Activated CD4-positive, CD25-positive, alpha-beta regulatory T cell treated with anti-CD3 and anti-CD28 coated beads, Interleukin-2, amount 50 U/mL, for 24 hours (primary cell): ENCODE data around the gene UTF1.

Source experiments
- ATAC-seq, 2 donors: fragments of 150-1000 bp; cut with Tn5 transposase; one replicate each; pipeline ENCODE4 v1.10.0; 2021; ENCODE audit warnings: mild to moderate bottlenecking in 1 of 2, moderate library complexity in 1 of 2

UTF1 gene, protein sequence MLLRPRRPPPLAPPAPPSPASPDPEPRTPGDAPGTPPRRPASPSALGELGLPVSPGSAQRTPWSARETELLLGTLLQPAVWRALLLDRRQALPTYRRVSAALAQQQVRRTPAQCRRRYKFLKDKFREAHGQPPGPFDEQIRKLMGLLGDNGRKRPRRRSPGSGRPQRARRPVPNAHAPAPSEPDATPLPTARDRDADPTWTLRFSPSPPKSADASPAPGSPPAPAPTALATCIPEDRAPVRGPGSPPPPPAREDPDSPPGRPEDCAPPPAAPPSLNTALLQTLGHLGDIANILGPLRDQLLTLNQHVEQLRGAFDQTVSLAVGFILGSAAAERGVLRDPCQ

DNA sequence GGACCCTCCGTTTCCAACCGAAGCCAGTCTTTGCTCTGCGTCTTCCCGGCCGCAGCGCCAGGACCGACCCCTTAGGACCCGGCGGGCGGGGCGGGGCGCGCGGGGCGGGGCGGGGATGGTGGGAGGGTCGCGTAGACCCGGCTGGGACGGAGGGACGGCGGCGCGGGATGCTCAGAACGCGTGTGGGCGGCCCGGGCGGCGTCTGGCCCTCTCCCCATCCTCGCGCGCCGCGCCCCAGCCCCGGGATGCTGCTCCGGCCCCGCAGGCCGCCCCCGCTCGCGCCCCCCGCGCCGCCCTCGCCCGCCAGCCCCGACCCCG, at the start of gene UTF1:
Gene UTF1 (plus strand): TSS at position 174 of the 318 bp plus-strand sequence. CDS start 72 bp downstream, at position 246.
- no peak for ATAC-seq

DNA sequence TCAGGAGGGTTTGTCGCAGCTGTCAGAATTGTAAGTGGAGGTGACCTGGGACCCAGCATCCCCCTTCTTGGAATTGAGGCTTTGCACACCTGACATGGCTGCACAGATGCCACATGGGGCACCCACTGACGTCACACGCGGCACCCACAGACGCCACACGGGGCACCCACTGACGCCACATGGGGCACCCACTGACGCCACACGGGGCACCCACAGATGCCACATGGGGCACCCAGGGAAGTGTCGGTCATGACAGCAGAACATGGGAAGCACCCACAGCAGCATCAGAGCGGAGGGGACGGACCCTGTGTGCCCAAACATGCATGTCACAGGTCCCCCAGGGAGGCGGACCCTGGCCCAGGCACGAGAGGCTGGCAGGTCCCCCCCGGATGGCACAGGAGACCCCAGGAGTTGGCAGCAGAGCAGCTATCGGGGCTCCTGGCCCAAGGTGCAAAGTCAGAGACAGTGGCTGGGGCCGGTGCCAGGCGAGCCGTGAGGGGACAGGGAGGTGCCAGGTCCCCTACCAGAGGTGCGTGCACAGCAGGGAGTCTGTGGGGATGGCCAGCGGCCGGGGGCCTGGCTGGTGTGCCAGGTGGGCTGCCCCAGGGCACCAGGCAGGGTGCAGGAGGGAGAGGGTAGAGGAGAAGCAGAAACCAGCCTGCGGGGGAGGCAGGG, 48.9 kb upstream of the UTF1 start:
- no peak for ATAC-seq

GRCh38 chr10:133182190-133182589, 47.8 kb upstream of the UTF1 start:
- ATAC-seq, result no peak

DNA sequence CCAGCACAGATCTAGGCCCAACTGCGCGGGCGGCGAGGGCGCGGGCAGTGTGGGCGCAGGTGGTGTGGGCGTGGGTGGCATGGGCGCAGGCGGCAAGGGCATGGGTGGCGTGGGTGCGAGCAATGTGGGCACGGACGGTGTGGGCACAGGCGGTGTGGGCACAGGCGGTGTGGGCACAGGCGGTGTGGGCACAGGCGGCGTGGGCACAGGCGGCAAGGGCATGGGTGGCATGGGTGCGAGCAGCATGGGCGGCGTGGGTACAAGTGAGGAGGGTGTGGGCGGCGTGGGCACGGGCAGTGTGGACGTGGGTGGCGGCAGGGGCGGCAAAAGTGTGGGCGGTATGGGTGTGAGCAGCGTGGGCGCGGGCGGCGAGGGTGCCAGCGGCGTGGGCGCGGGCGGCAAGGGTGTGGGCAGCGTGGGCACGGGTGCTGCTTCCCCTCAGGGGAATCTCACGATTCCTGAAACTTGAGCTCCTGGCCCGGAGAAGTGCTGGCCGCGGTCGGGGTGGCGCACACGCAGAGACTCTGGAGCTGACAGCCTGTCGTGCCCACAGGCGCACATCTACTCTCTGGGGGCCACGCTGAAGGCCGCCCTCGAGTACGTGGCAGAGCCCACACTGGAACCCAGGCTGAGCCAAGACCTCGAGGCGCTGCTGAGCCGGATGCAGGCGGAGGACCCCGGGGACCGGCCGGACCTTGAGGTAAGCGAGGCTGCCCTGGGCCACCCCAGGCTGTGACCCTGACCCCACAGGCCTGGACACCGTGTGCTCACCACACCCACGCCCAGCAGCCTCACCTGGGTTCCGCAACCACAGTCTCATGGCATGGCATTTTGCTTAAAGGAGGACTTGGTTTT, 47.0 kb upstream of the UTF1 start:
- ATAC-seq, result no peak

DNA sequence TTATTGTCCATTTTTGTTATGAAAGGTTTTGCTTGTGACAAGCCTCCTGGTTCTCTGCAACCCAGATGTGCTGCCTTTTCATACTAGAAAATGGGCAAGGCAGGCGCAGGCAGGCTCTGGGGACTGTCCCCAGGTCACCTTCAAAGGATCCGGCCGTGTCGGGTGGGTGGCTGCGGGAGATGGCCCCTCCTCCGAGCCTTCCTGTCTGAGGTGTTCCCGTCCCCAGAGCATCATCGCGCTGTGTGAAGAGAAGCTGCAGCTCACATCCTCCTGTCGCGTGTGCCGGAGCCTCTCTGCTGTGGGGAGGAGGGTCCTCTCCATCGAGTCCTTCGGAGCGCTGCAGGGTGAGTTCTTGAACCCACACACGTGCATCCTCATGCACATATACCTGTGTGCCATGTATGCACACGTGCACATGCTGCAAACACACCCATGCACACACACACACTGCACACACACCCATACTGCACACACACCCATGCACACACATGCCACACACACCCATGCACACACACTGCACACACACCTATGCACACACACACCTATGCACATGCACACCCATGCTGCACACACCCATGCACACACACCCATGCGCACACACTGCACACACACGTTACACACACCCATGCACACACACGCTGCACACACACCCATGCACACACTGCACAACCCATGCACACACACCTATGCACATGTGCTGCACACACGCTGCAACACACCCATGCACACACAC, 46.2 kb upstream of the UTF1 start:
- no peak for ATAC-seq

DNA sequence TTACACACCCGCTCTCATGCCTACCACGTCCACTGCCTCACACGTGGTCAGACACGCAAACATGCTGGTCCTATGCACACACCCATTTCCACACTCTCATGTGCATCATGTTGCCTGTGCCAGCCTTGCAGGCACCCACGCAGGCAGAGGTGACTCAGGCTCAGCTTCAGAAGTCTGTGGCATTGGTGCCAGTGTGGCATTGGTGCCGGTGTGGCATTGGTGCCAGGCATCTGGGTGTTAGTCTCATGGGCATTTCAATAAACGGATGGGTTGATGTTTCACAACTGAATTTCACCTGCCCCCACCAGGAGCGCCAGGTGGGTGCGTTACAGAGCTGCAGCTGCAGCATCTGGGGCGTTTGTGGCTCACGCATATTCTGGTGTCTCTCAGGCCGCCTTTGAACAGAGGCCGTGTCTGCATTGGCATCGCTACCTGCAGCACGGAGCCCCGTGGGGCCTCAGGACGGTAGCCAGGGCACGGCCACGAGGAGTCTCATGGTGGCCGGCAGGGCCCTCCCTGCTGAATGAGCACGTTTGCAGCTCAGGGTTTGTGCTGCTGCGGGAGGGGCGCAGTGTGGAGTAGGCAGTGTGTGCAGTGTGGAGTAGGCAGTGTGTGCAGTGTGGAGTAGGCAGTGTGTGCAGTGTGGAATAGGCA, 45.3 kb upstream of the UTF1 start:
- no peak for ATAC-seq

DNA sequence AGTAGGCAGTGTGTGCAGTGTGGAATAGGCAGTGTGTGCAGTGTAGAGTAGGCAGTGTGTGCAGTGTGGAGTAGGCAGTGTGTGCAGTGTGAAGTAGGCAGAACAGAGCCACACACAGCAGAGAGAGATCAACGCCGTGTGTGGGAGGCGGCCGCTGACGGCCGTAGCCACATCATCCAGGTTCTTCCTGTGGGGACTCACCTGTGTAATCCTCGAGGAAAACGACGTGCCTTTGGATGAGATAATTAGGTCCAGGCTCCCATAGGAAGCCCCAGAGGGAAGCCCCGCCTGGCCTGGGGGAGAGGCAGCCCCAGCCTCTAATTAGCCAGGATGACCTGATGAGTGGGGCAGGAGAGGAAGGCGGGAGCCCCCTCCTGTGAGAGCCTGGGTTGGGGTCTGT, 44.6 kb upstream of the UTF1 start:
- ATAC-seq, result no peak

DNA sequence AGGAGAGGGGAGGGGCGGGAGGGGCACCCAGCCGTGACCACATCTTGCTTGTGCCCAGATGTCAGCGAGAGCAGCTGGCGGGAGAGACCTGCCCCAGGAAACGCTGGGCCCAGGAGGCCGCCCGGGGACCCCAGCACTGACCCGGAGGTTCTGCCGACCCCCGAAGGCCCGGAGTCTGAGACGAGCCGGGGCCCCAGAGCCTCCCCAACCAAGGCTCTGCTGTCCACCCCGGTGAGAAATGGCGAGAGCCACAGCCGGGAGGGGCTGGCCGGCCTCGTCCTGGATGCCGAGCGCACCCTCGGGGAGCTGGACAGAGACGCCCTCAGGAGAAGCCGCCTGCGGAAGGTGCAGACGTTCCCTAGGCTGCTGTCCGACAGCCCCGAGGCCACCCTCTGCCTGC, 44.1 kb upstream of the UTF1 start:
- ATAC-seq, result no peak

DNA sequence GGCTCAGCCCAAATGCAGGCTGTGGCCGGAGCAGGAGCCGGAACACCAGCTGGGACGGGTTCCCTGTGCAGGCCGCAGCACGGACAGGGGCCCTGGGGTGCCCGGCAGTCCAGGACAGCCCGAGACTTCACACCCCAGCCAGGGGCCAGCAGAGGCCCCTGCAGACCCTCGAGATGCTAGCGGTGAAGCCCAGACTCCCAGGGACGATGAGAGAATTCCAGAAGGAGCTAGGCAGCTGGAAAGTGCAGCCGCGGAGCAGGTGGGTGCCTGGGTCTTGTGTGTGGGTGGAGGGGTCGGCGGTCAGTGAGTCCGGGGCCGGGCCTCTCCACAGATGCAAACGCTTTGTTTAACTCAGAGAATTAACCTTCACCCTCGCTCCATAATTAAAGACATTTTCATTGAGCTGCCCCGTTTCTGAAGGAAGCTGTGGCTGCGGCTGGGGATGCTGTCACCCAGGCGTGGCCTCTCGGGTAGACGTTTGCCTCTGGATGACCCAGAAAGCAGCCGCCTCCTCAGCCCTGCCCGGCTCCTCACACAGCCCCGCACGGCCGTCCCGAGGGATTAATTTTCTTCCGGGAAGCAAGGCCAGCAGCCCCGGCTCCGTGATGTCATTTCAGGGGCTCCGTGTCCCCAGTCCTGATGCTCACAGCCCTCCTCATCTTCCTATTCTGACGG, 43.5 kb upstream of the UTF1 start:
- no peak for ATAC-seq

- no peak for ATAC-seq
Observed at GRCh38 chr10:133187091-133187905, 42.7 kb upstream of the UTF1 start.

DNA sequence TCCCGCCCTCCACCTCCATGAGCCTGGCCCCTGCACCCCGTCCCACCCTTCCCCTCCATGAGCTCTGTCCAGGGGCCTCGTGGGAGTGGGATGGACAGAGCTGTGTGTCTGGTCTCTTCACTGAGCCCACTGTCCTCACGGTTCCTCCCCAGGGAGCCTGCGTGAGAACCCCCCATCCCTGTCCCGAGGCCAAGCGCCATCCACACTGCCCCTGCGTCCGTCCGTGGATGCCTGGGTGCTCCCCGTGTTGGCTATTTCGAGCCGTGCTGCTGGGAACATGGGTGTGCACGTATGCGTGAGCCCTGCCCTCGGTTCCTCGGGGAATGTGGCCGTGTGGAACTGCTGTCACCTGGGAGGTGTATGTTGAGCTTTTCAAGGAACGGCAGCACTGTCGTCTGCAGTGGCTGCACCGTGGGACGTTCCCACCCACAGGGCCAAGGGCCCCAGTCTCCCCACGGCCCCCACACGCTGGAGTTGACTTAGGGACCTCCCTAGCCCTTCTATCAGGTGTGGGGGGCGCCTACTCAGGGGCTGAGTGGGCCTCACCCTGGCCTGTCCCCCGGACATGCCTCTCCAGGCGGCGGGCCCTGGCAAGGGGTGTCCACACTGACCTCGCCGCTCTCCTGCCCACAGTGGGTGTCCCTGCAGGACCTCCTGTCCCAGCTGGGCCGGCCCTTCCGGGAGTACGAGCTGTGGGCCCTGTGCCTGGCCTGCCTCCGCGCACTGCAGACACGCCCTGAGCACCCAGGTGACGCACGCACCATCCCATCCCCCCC, 41.9 kb upstream of the UTF1 start:
- ATAC-seq, result no peak

GRCh38 chr10:133189256-133189655, 40.8 kb upstream of the UTF1 start:
- ATAC-seq, result no peak

GRCh38 chr10:133189726-133190125, 40.3 kb upstream of the UTF1 start:
- ATAC-seq, result no peak

DNA sequence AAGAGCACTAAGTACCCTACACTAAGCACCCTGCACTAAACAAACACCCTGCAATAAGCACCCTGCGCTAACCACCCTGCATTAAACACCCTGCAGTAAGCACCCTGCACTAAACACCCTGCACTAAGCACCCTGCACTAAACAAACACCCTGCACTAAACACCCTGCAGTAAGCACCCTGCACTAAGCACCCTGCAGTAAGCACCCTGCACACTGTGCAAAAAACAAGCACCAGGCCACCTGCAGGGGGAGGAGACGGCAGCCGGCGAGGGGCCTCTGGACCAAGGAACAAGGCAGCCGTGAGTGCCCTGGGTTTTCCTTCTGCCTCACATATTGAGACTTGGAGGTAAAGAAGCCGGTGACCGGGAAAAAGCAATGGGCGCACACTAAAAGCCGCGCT, 39.8 kb upstream of the UTF1 start:
- no peak for ATAC-seq

GRCh38 chr10:133191651-133192050, 38.4 kb upstream of the UTF1 start:
- no peak for ATAC-seq

GRCh38 chr10:133194151-133194550, 35.9 kb upstream of the UTF1 start:
- ATAC-seq, result no peak

DNA sequence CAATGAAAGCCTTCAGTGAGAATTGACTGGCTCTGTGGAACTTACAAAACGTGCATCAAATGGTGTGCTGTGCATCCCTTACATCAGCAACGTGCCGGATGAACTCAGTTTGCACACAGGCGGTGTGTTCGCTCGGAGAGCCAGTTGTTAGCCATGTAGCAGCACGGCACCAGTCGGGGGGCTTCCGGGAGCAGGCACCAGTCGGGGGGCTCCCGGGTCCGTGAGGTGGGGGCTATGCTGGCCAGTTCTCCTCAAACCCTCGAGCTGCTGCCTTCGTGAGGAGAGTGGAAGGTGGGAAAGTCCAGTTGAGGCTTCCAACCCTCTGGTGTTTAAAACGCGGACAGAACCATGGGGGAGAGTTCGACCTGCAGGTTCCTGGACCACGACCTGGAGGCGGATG, 34.9 kb upstream of the UTF1 start:
- no peak for ATAC-seq

- no peak for ATAC-seq
Observed at GRCh38 chr10:133195611-133196010, 34.4 kb upstream of the UTF1 start.

GRCh38 chr10:133196221-133196915, 33.6 kb upstream of the UTF1 start:
- no peak for ATAC-seq
